ENCODE measurements around the gene VTI1A.

GRCh38 chr10:112421731-112422130 is 25.3 kb upstream of the VTI1A start:
- TF ChIP-seq CTCF (IDR thresholded peaks at IDR 0.05; ENCODE audit: insufficient read depth, low read depth, low read length) (no peak), EZH2 (IDR thresholded peaks at IDR 0.05; ENCODE audit: insufficient read depth, low read length) (no peak)

All from astrocyte (in vitro differentiated cells and primary cell).